Erythroblast (primary cell): Measurements from ENCODE around the gene EVC.

Experiments used
- GATA1 ChIP-seq: IDR thresholded peaks from 2 replicates; pipeline ENCODE4 v1.6.1; 2011; ENCODE audit warnings: low read depth, mild to moderate bottlenecking, control low read depth, low read length, moderate library complexity
- POLR2A ChIP-seq: IDR thresholded peaks from 2 replicates; pipeline ENCODE4 v1.6.1; 2011; ENCODE audit warnings: mild to moderate bottlenecking, low read length

DNA sequence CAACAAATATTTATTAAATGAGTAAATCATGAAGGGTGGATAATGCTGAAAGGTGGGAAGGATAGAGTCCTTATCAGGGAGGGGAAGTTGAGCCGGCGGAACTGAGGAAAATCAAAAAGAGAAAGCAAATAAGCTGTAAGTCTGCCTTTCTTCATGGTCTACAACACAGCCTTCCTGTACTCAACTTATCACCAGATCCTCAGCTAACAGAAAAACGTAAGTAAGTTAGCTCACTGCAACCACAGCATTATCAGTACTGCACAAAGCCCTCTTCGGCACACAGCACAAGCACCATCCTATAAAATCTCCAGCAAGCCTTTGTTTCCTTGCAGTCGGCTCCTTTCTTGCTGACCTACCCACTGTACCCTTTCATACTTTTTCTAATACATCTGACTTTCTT is 111.6 kb downstream of the EVC start:
- no peak for TF ChIP-seq POLR2A
- TF ChIP-seq GATA1, result no peak
